ENCODE measurements around the gene PPP3R1.

DNA sequence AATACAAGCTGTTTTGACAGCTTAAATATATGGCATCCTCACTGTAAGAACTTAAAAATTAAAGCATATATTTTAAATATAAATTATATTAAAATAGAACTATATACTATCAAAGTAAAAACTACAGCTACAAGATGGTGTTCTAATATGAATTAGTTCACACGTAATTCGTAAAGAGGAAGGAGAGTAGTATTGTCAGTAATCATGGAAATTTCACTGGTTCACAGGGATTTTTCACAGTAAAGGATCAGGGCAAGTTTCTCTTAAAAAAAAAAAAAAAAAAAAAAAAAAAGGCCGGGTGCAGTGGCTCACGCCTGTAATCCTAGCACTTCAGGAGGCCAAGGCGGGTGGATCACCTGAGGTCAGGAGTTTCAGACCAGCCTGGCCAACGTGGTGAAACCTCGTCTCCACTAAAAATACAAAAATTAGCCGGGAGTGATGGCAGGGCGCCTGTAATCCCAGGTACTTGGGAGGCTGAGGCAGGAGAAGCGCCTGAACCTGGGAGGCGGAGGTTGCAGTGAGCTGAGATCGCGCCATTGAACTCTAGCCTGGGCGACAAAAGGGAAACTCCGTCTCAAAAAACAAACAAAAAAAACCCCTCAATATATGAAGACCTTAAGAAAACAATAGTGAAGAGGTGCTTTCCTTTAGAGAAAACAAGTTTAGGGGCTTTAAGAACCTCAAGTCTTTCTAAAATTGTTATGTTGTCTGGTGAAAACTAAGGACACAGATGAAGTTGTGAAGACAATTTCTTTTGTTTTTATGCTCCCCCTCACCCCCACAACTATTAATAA is 62.1 kb downstream of the PPP3R1 start:
- TF ChIP-seq, protein P1, sequence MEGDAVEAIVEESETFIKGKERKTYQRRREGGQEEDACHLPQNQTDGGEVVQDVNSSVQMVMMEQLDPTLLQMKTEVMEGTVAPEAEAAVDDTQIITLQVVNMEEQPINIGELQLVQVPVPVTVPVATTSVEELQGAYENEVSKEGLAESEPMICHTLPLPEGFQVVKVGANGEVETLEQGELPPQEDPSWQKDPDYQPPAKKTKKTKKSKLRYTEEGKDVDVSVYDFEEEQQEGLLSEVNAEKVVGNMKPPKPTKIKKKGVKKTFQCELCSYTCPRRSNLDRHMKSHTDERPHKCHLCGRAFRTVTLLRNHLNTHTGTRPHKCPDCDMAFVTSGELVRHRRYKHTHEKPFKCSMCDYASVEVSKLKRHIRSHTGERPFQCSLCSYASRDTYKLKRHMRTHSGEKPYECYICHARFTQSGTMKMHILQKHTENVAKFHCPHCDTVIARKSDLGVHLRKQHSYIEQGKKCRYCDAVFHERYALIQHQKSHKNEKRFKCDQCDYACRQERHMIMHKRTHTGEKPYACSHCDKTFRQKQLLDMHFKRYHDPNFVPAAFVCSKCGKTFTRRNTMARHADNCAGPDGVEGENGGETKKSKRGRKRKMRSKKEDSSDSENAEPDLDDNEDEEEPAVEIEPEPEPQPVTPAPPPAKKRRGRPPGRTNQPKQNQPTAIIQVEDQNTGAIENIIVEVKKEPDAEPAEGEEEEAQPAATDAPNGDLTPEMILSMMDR (IDR thresholded peaks at IDR 0.05), result no peak
- no peak for TF ChIP-seq POLR2A (IDR thresholded peaks at IDR 0.05; ENCODE audit: low read depth)
- no peak for TF ChIP-seq POLR2AphosphoS5 (IDR thresholded peaks at IDR 0.05)

All from esophagus muscularis mucosa (tissue), 3 donors.